Panc1 (cell line): Measurements from ENCODE around the gene RPL28. TPM values are rescaled to one million over a fixed set of nuclear protein-coding genes. Genes with fewer than 3 reads are reported as not detected.

Source experiments
- ATAC-seq: fragments of 200-7000 bp; cut with Tn5 transposase; 2 replicates; pipeline ENCODE4 v1.9.1; 2020; ENCODE audit warnings: mild to moderate bottlenecking, moderate library complexity
- BruUV-seq: library from RNA; stranded (reverse); fragments of 400-500 nt; replicated peaks from 2 replicates; lab custom pipeline; 2021; lab: Mats Ljungman, UMichigan
- CTCF ChIA-PET: fragments of 300-600 bp; sonication (Branson Sonifier 250); formaldehyde crosslinking; loops from one replicate; lab custom pipeline; 2022; ENCODE audit warnings: antibody characterized with exemption; lab: Charles Lee
- POLR2A ChIA-PET: fragments of 300-600 bp; sonication (Branson Sonifier 250); formaldehyde crosslinking; loops from one replicate; lab custom pipeline; 2022; ENCODE audit warnings: antibody characterized with exemption; lab: Charles Lee
- DNase-seq: peaks from one replicate; pipeline ENCODE4 v3.0.0-alpha.2; 2010; ENCODE audit warnings: low read depth, low spot score
- H3K27ac ChIP-seq: 2 replicates; pipeline ENCODE4 v1.5.1; 2011; ENCODE audit warnings: mild to moderate bottlenecking, low read length, inconsistent platforms
- H3K27me3 ChIP-seq: fragments of 200-500 bp; sonication (Bioruptor generic); 2 replicates; pipeline ENCODE4 v1.6.0; 2014; ENCODE audit warnings: low read length, inconsistent platforms; ENCODE audit not compliant: control insufficient read depth, insufficient read depth
- H3K36me3 ChIP-seq: fragments of 200-500 bp; sonication (Bioruptor generic); 2 replicates; pipeline ENCODE4 v1.5.1; 2014; ENCODE audit warnings: inconsistent platforms, mild to moderate bottlenecking, low read length, moderate library complexity; ENCODE audit not compliant: control insufficient read depth, insufficient read depth
- H3K4me1 ChIP-seq: 2 replicates; pipeline ENCODE4 v1.5.1; 2011; ENCODE audit warnings: inconsistent platforms, mild to moderate bottlenecking, low read length, moderate library complexity; ENCODE audit not compliant: control insufficient read depth, insufficient read depth
- H3K4me3 ChIP-seq, 2 experiments: 2 replicates each; pipeline ENCODE4 v1.5.1; 2011 to 2012; ENCODE audit warnings: low read depth in 2 of 2, low read length in 2 of 2, mild to moderate bottlenecking in 2 of 2, inconsistent platforms in 1 of 2, moderate library complexity in 1 of 2
- H3K9me3 ChIP-seq: fragments of 200-500 bp; sonication (Bioruptor generic); 2 replicates; pipeline ENCODE4 v1.5.1; 2014; ENCODE audit warnings: low read depth, mild to moderate bottlenecking, inconsistent platforms, low read length, moderate library complexity; ENCODE audit not compliant: control insufficient read depth, insufficient read depth
- CTCF ChIP-seq: fragments of 450-650 bp; IDR thresholded peaks from 2 replicates; pipeline ENCODE4 v1.5.1; 2017; ENCODE audit warnings: mild to moderate bottlenecking
- POLR2AphosphoS5 ChIP-seq: IDR thresholded peaks from 2 replicates; pipeline ENCODE4 v1.6.1; 2012; ENCODE audit warnings: mild to moderate bottlenecking, low read depth, low read length, moderate library complexity
- REST ChIP-seq, 2 experiments: IDR thresholded peaks; 2 replicates each; pipeline ENCODE4 v1.6.1; 2011 to 2012; ENCODE audit warnings: low read depth in 2 of 2, control low read depth in 1 of 2, low read length in 1 of 2, mild to moderate bottlenecking in 1 of 2, moderate library complexity in 1 of 2; ENCODE audit not compliant: insufficient read depth in 1 of 2
- SIN3A ChIP-seq: IDR thresholded peaks from 2 replicates; pipeline ENCODE4 v1.6.1; 2012; ENCODE audit warnings: low read depth, mild to moderate bottlenecking, low read length, moderate library complexity, borderline replicate concordance; ENCODE audit not compliant: insufficient read depth
- TCF7L2 ChIP-seq: IDR thresholded peaks from 2 replicates; pipeline ENCODE4 v1.6.1; 2011; ENCODE audit warnings: mild to moderate bottlenecking, low read depth, low read length, inconsistent platforms
- in situ Hi-C: cut with HindIII; loops from 2 replicates; pipeline ENCODE4 v1.10.0; 2016; ENCODE audit warnings: low sequenced_read_pairs, low pct_unique_long_range_greater_than_20kb
- intact Hi-C: fragments of 100-400 bp; cut with micrococcal nuclease; formaldehyde crosslinking; loops from one replicate; pipeline ENCODE4 v1.10.0; 2022; ENCODE audit not compliant: unreplicated experiment
- total RNA-seq: library from RNA; stranded (reverse); gene quantifications from one replicate; pipeline ENCODE4 v1.2.1, GENCODE V29; 2021; ENCODE audit not compliant: unreplicated experiment

The RPL28 gene
- total RNA-seq, 1 experiment from 2014 or later: 2,154 TPM

- POLR2A ChIA-PET: interaction anchor here (0.6 kb wide), 2 partner anchors 251 to 917 kb away, joined by 3 read pairs; no protein-coding TSS in a partner anchor
- CTCF ChIA-PET: no interaction called here
These were observed 24.4 kb downstream of the RPL28 start for GRCh38 chr19:55410168-55410567.

GRCh38 chr19:55418185-55418584, 32.5 kb downstream of the RPL28 start:
- in situ Hi-C loops: no loop called here
- TF ChIP-seq CTCF (peak; percentile 95), TCF7L2 (no peak), SIN3A (no peak)
- POLR2A ChIA-PET: no interaction called here
- DNase-seq (peak; percentile 60), ATAC-seq (peak; percentile 95)
- Histone ChIP-seq H3K9me3 (no peaks in the 10 kb centered on the region), H3K27ac (no peak overlapping the region), H3K27me3 (no peaks in the 10 kb centered on the region), H3K36me3 (no peaks in the 10 kb centered on the region), H3K4me1 (no peaks in the 10 kb centered on the region), H3K4me3 (no peak overlapping the region)
- BruUV-seq: no TSS peak
- CTCF ChIA-PET: interaction anchor here (0.5 to 0.7 kb wide), 4 partner anchors 203 to 277 kb away, joined by 3 to 12 read pairs (median 8); no protein-coding TSS in a partner anchor
- intact Hi-C loops: no loop called here

More at GRCh38 chr19:55410168-55410567, 24.4 kb downstream of the RPL28 start:
- no peak for TF ChIP-seq REST (IDR thresholded peaks at IDR 0.05; ENCODE audit: insufficient read depth in 1 of 2, low read depth in 2 of 2, low read length in 1 of 2)
- no peak for TF ChIP-seq CTCF
- TF ChIP-seq TCF7L2: no peak
- no peak for TF ChIP-seq POLR2AphosphoS5
- TF ChIP-seq SIN3A: no peak
- Histone ChIP-seq H3K36me3 (peaks cover 11% of the 10 kb centered on the region), H3K27ac (peak overlapping the region; percentile 12; the same call in 1 of the 2 replicates), H3K4me1 (peaks cover 18% of the 10 kb centered on the region), H3K27me3 (no peaks in the 10 kb centered on the region), H3K4me3 (no peak overlapping the region), H3K9me3 (peaks cover 6% of the 10 kb centered on the region; the same call in 1 of the 2 replicates)
- no TSS peak for BruUV-seq
- in situ Hi-C loops (no loop called here), intact Hi-C loops (no loop called here)
- no peak for ATAC-seq
- no peak for DNase-seq
